ENCODE results near the gene RGL1.

DNA sequence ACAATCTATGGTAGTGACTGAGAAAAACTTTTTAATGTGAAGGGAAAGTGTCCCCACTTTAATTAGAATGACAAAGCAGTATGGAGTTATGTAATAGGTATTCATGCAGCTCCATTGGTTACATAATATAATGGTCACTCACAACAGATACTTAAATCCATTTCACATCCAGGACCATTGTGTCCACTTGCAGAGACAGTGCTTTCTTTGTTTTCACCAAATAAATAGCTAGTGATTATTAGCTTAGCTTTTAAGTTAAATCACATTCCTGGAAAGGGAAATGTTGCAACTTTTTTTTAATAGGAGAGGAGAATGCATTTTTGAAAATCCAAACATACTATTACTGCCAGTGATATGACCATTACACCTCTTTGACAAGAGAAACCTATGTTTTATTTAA is 22.9 kb downstream of the RGL1 start:
- TF ChIP-seq CTCF (conservative IDR thresholded peaks at IDR 0.05; ENCODE audit: low read depth, low read length) = no peak
- no peak for TF ChIP-seq EZH2phosphoT487 (IDR thresholded peaks at IDR 0.05; ENCODE audit: borderline replicate concordance, low read length)
- no peak for TF ChIP-seq EZH2 (IDR thresholded peaks at IDR 0.05; ENCODE audit: low read length, unreplicated experiment)

All from PC-3 (cell line).